ENCODE measurements around the gene TAF5. TPM values are rescaled to one million over a fixed set of nuclear protein-coding genes. Genes with fewer than 3 reads are reported as not detected.
"Not testable (repeated sequence)": the region's sequence is repeated elsewhere in the genome, so short reads cannot be mapped to it uniquely, and the experiment has no call there.

TAF5 gene
- total RNA-seq, 1 experiment from 2014 or later, result 13.7 TPM

DNA sequence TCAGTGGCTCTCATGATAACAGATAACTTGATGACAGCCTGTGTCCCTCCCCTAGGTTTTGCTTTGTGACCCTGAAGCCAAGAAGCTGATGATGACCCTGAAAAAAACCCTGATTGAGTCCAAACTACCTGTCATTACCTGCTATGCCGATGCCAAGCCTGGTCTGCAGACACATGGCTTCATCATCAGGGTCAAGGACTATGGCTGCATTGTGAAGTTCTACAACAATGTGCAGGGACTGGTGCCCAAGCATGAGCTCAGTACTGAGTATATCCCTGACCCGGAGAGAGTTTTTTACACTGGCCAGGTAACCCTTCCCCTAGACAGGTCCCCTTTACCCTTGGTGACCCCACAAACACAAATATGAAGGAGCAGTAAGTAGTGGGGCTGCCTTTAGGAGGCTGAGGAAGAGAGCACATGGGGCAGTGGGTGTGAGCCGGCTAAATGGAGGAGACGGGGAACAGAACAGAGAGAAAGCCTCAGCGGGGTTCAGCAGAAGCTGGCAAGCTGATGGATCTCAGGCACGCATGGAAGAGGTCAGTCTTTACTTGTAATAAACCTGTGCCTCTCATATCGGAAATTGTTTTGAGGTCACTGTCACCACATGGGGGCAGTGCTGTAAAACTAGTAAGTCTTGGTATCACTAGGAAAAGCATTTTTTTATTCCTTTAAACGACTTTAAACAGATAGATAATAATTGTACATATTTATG lies 48.8 kb downstream of the TAF5 start:
- no peaks in the 10 kb centered on the region for H3K4me1 ChIP-seq (ENCODE audit: insufficient read depth, low read length, poor library complexity, severe bottlenecking)
- TF ChIP-seq, protein P1, sequence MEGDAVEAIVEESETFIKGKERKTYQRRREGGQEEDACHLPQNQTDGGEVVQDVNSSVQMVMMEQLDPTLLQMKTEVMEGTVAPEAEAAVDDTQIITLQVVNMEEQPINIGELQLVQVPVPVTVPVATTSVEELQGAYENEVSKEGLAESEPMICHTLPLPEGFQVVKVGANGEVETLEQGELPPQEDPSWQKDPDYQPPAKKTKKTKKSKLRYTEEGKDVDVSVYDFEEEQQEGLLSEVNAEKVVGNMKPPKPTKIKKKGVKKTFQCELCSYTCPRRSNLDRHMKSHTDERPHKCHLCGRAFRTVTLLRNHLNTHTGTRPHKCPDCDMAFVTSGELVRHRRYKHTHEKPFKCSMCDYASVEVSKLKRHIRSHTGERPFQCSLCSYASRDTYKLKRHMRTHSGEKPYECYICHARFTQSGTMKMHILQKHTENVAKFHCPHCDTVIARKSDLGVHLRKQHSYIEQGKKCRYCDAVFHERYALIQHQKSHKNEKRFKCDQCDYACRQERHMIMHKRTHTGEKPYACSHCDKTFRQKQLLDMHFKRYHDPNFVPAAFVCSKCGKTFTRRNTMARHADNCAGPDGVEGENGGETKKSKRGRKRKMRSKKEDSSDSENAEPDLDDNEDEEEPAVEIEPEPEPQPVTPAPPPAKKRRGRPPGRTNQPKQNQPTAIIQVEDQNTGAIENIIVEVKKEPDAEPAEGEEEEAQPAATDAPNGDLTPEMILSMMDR (conservative IDR thresholded peaks at IDR 0.05; ENCODE audit: low read depth, low read length), result peak; percentile 60
- TF ChIP-seq EZH2 (IDR thresholded peaks at IDR 0.05; ENCODE audit: borderline replicate concordance, low read depth, low read length, poor library complexity, severe bottlenecking), result no peak
- H3K9me3 ChIP-seq (ENCODE audit: low read depth, low read length, poor library complexity, severe bottlenecking), result no peaks in the 10 kb centered on the region
- CTCF ChIA-PET, result interaction anchor here (1.1 kb wide), 1 partner anchor 176 kb away, joined by 3 read pairs; no protein-coding TSS in a partner anchor
- H3K36me3 ChIP-seq (ENCODE audit: insufficient read depth, low read length, poor library complexity, severe bottlenecking), result peaks cover 89% of the 10 kb centered on the region
- no peaks in the 10 kb centered on the region for H3K27me3 ChIP-seq (replicated peaks; ENCODE audit: insufficient read depth, low read depth, low read length, poor library complexity)
- no TSS peak for BruUV-seq (replicated peaks)
- H3K27ac ChIP-seq (ENCODE audit: low read depth, low read length, poor library complexity, severe bottlenecking), result no peak overlapping the region
- no peak overlapping the region for H3K4me3 ChIP-seq (ENCODE audit: low read depth, low read length, poor library complexity, severe bottlenecking)
- DNase-seq (ENCODE audit: low spot score), result peak; percentile 59
- POLR2A ChIA-PET (ENCODE audit: low non-redundant PET), result no interaction called here
- intact Hi-C loops (cut with micrococcal nuclease; ENCODE audit: unreplicated experiment), result loop anchor here (2.0 to 5.0 kb wide), 2 partner anchors 71 to 176 kb away; no protein-coding TSS in a partner anchor

DNA sequence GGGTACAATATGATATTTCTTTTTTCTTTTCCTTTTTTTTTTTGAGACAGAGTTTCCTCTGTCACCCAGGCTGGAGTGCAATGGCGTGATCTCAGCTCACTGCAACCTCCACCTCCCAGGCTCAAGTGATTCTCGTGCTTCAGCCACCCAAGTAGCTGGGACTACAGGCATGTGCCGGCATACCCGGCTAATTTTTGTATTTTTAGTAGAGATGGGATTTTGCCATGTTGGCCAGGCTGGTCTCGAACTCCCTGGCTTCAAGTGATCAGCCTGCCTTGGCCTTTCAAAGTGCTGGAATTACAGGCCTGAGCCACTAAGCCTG lies 49.3 kb downstream of the TAF5 start:
- intact Hi-C loops (cut with micrococcal nuclease; ENCODE audit: unreplicated experiment), result loop anchor here (2.0 to 5.0 kb wide), 2 partner anchors 70 to 176 kb away; no protein-coding TSS in a partner anchor
- CTCF ChIA-PET, result interaction anchor here (0.6 kb wide), 1 partner anchor 148 kb away, joined by 3 read pairs; no protein-coding TSS in a partner anchor
- H3K27me3 ChIP-seq (replicated peaks; ENCODE audit: insufficient read depth, low read depth, low read length, poor library complexity); H3K4me3 ChIP-seq (ENCODE audit: low read depth, low read length, poor library complexity, severe bottlenecking); DNase-seq (ENCODE audit: low spot score); POLR2A ChIA-PET (ENCODE audit: low non-redundant PET); H3K27ac ChIP-seq (ENCODE audit: low read depth, low read length, poor library complexity, severe bottlenecking); H3K9me3 ChIP-seq (ENCODE audit: low read depth, low read length, poor library complexity, severe bottlenecking); BruUV-seq (replicated peaks); H3K4me1 ChIP-seq (ENCODE audit: insufficient read depth, low read length, poor library complexity, severe bottlenecking): not testable (repeated sequence)
- peaks cover 88% of the 10 kb centered on the region for H3K36me3 ChIP-seq (ENCODE audit: insufficient read depth, low read length, poor library complexity, severe bottlenecking)

DNA sequence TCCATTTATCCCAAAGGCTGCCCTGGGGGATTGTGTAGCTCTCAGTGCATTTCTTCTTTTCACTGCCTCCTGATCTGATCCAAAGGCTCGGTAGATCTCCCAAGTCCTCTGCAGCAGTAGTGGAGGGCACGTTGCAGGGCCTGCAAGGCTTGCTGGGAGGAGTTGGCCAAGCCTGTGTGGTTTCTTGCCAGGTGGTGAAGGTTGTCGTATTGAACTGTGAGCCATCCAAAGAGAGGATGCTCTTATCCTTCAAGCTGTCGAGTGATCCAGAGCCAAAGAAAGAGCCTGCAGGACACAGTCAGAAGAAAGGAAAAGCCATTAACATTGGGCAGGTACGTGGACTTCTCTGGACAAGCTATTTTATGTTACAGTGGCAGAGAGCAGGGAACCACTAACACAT lies 49.8 kb downstream of the TAF5 start:
- no peak overlapping the region for H3K4me3 ChIP-seq (ENCODE audit: low read depth, low read length, poor library complexity, severe bottlenecking)
- ChIA-PET POLR2A (ENCODE audit: low non-redundant PET) (no interaction called here), CTCF (interaction anchor here (0.6 kb wide), 1 partner anchor 148 kb away, joined by 3 read pairs; no protein-coding TSS in a partner anchor)
- no peak for DNase-seq (ENCODE audit: low spot score)
- BruUV-seq (replicated peaks), result no TSS peak
- H3K27me3 ChIP-seq (replicated peaks; ENCODE audit: insufficient read depth, low read depth, low read length, poor library complexity), result no peaks in the 10 kb centered on the region
- H3K4me1 ChIP-seq (ENCODE audit: insufficient read depth, low read length, poor library complexity, severe bottlenecking), result no peaks in the 10 kb centered on the region
- peaks cover 93% of the 10 kb centered on the region for H3K36me3 ChIP-seq (ENCODE audit: insufficient read depth, low read length, poor library complexity, severe bottlenecking)
- intact Hi-C loops (cut with micrococcal nuclease; ENCODE audit: unreplicated experiment), result loop anchor here (2.0 to 5.0 kb wide), 2 partner anchors 70 to 175 kb away; no protein-coding TSS in a partner anchor
- H3K27ac ChIP-seq (ENCODE audit: low read depth, low read length, poor library complexity, severe bottlenecking), result no peak overlapping the region
- no peaks in the 10 kb centered on the region for H3K9me3 ChIP-seq (ENCODE audit: low read depth, low read length, poor library complexity, severe bottlenecking)
- no peak for TF ChIP-seq EZH2 (IDR thresholded peaks at IDR 0.05; ENCODE audit: borderline replicate concordance, low read depth, low read length, poor library complexity, severe bottlenecking)
- TF ChIP-seq, protein P1 (conservative IDR thresholded peaks at IDR 0.05; ENCODE audit: low read depth, low read length), result no peak

All from A673 (cell line).